Neuron (in vitro differentiated cells): Measurements from ENCODE around the gene C1orf198.

Experiments used
- H2AFZ ChIP-seq: one replicate; pipeline ENCODE4 v1.6.1; 2013; ENCODE audit warnings: low read depth, mild to moderate bottlenecking, inconsistent platforms, low read length, moderate library complexity
- H3K27me3 ChIP-seq: one replicate; pipeline ENCODE4 v1.6.1; 2013; ENCODE audit warnings: low read length; ENCODE audit not compliant: insufficient read depth
- H3K36me3 ChIP-seq: one replicate; pipeline ENCODE4 v1.6.1; 2013; ENCODE audit warnings: low read length; ENCODE audit not compliant: insufficient read depth
- H3K4me1 ChIP-seq: one replicate; pipeline ENCODE4 v1.6.1; 2013; ENCODE audit warnings: low read length; ENCODE audit not compliant: insufficient read depth
- H3K4me3 ChIP-seq: 2 replicates; pipeline ENCODE4 v1.5.1; 2013; ENCODE audit warnings: mild to moderate bottlenecking, low read length, moderate library complexity
- H3K9me3 ChIP-seq: one replicate; pipeline ENCODE4 v1.6.1; 2013; ENCODE audit warnings: low read length

C1orf198 gene

GRCh38 chr1:230877924-230878590 is 9.7 kb upstream of the C1orf198 start:
- no peaks in the 10 kb centered on the region for H3K27me3 ChIP-seq
- H3K9me3 ChIP-seq, result no peaks in the 10 kb centered on the region
- H3K4me1 ChIP-seq, result peaks cover 11% of the 10 kb centered on the region
- H3K36me3 ChIP-seq, result peaks cover 6% of the 10 kb centered on the region
- H2AFZ ChIP-seq, result no peak overlapping the region
- H3K4me3 ChIP-seq, result no peak overlapping the region

- H3K4me1 ChIP-seq, result peaks cover 11% of the 10 kb centered on the region
- H3K9me3 ChIP-seq, result no peaks in the 10 kb centered on the region
- no peak overlapping the region for H3K4me3 ChIP-seq
- H3K36me3 ChIP-seq, result peaks cover 6% of the 10 kb centered on the region
- no peak overlapping the region for H2AFZ ChIP-seq
- H3K27me3 ChIP-seq, result no peaks in the 10 kb centered on the region
Observed at GRCh38 chr1:230877146-230877923, 9.0 kb upstream of the C1orf198 start.

- no peaks in the 10 kb centered on the region for H3K27me3 ChIP-seq
- no peak overlapping the region for H2AFZ ChIP-seq
- H3K4me1 ChIP-seq, result peaks cover 11% of the 10 kb centered on the region
- H3K36me3 ChIP-seq, result peaks cover 6% of the 10 kb centered on the region
- H3K9me3 ChIP-seq, result no peaks in the 10 kb centered on the region
- no peak overlapping the region for H3K4me3 ChIP-seq
Observed at GRCh38 chr1:230876660-230877059, 8.3 kb upstream of the C1orf198 start.

- Histone ChIP-seq H3K27me3 (no peaks in the 10 kb centered on the region), H2AFZ (no peak overlapping the region), H3K4me3 (no peak overlapping the region), H3K4me1 (peaks cover 11% of the 10 kb centered on the region), H3K36me3 (peaks cover 6% of the 10 kb centered on the region), H3K9me3 (no peaks in the 10 kb centered on the region)
Observed at GRCh38 chr1:230875370-230875769, 7.0 kb upstream of the C1orf198 start.

- no peaks in the 10 kb centered on the region for H3K27me3 ChIP-seq
- H3K4me3 ChIP-seq, result no peak overlapping the region
- no peak overlapping the region for H2AFZ ChIP-seq
- peaks cover 8% of the 10 kb centered on the region for H3K36me3 ChIP-seq
- no peaks in the 10 kb centered on the region for H3K9me3 ChIP-seq
- H3K4me1 ChIP-seq, result peaks cover 28% of the 10 kb centered on the region
Observed at GRCh38 chr1:230870916-230871315, 2.6 kb upstream of the C1orf198 start.

- Histone ChIP-seq H3K9me3 (no peaks in the 10 kb centered on the region), H2AFZ (peak overlapping the region; percentile 92), H3K36me3 (peaks cover 14% of the 10 kb centered on the region), H3K4me1 (peaks cover 41% of the 10 kb centered on the region), H3K4me3 (peak overlapping the region; percentile 93), H3K27me3 (no peaks in the 10 kb centered on the region)
Observed at GRCh38 chr1:230869500-230869899, 1.2 kb upstream of the C1orf198 start.

GRCh38 chr1:230868736-230869385 is 540 bp upstream of the C1orf198 start:
- H2AFZ ChIP-seq, result peak overlapping the region; percentile 92
- H3K9me3 ChIP-seq, result no peaks in the 10 kb centered on the region

GRCh38 chr1:230867101-230867902 is 1.0 kb downstream of the C1orf198 start:
- no peaks in the 10 kb centered on the region for H3K27me3 ChIP-seq
- no peak overlapping the region for H2AFZ ChIP-seq
- peak overlapping the region; percentile 89 for H3K4me3 ChIP-seq
- peaks cover 18% of the 10 kb centered on the region for H3K36me3 ChIP-seq
- H3K4me1 ChIP-seq, result peaks cover 46% of the 10 kb centered on the region
- H3K9me3 ChIP-seq, result peaks cover 4% of the 10 kb centered on the region

More at GRCh38 chr1:230868736-230869385, 540 bp upstream of the C1orf198 start:
- Histone ChIP-seq H3K4me3 (peak overlapping the region; percentile 93), H3K36me3 (peaks cover 14% of the 10 kb centered on the region), H3K4me1 (peaks cover 45% of the 10 kb centered on the region), H3K27me3 (no peaks in the 10 kb centered on the region)

- no peak overlapping the region for H2AFZ ChIP-seq
- no peaks in the 10 kb centered on the region for H3K27me3 ChIP-seq
- peak overlapping the region; percentile 89 for H3K4me3 ChIP-seq
- peaks cover 7% of the 10 kb centered on the region for H3K9me3 ChIP-seq
- H3K4me1 ChIP-seq, result peaks cover 46% of the 10 kb centered on the region
- H3K36me3 ChIP-seq, result peaks cover 25% of the 10 kb centered on the region
Observed at GRCh38 chr1:230866171-230867070, 1.9 kb downstream of the C1orf198 start.

- H3K4me3 ChIP-seq, result no peak overlapping the region
- H3K9me3 ChIP-seq, result peaks cover 10% of the 10 kb centered on the region
- no peaks in the 10 kb centered on the region for H3K27me3 ChIP-seq
- peaks cover 46% of the 10 kb centered on the region for H3K4me1 ChIP-seq
- no peak overlapping the region for H2AFZ ChIP-seq
- peaks cover 27% of the 10 kb centered on the region for H3K36me3 ChIP-seq
Observed at GRCh38 chr1:230865062-230865817, 3.1 kb downstream of the C1orf198 start.

- no peak overlapping the region for H3K4me3 ChIP-seq
- H3K9me3 ChIP-seq, result peaks cover 10% of the 10 kb centered on the region
- H3K36me3 ChIP-seq, result peaks cover 27% of the 10 kb centered on the region
- peaks cover 47% of the 10 kb centered on the region for H3K4me1 ChIP-seq
- no peak overlapping the region for H2AFZ ChIP-seq
- no peaks in the 10 kb centered on the region for H3K27me3 ChIP-seq
Observed at GRCh38 chr1:230864441-230864840, 3.9 kb downstream of the C1orf198 start.
